ENCODE results near the gene HMGB2. TPM values are rescaled to one million over a fixed set of nuclear protein-coding genes. Genes with fewer than 3 reads are reported as not detected.
A peak's percentile ranks its signal among the peaks of the same experiment; 100 is the strongest.

Gene HMGB2
- total RNA-seq, 1 donor from 2014 or later = 36.1 TPM

DNA sequence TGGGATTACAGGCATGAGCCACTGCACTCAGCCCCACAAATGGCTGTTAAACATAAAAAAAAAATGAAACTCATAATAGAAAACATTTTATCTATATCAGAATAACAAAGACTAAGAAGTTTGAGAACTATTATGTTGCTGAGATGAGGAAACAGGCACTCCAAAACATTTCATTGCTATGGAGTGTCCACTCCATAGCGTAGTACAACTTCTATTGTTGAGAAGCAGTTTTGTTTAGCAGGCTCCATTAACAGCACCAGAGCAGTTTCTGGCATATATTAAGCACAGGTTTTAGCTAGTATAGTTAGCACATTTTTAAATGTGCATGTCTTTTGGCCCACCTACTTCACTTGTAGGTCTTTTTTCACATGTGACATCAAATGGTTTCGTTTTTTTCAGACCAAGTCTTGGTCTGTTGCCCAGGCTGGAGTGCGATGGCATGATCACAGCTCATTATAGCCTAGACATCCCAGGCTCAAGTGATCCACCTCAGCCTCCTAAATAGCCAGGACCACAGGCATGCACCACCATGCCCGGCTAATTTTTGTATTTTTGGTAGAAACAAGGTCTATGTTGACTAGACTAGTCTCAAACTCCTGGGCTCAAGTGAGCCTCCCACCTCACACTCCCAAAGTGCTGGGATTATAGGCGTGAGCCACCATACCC is 5.8 kb downstream of the HMGB2 start:
- no peak overlapping the region for H3K27ac ChIP-seq
- no peak overlapping the region for H3K4me3 ChIP-seq
- H3K27me3 ChIP-seq = no peaks in the 10 kb centered on the region
- H3K36me3 ChIP-seq = peaks cover 18 to 48% of the 10 kb centered on the region in 2 donors
- intact Hi-C loops (cut with DNase I) = no loop called here
- H3K9me3 ChIP-seq = no peaks in the 10 kb centered on the region
- TF ChIP-seq, protein P1, sequence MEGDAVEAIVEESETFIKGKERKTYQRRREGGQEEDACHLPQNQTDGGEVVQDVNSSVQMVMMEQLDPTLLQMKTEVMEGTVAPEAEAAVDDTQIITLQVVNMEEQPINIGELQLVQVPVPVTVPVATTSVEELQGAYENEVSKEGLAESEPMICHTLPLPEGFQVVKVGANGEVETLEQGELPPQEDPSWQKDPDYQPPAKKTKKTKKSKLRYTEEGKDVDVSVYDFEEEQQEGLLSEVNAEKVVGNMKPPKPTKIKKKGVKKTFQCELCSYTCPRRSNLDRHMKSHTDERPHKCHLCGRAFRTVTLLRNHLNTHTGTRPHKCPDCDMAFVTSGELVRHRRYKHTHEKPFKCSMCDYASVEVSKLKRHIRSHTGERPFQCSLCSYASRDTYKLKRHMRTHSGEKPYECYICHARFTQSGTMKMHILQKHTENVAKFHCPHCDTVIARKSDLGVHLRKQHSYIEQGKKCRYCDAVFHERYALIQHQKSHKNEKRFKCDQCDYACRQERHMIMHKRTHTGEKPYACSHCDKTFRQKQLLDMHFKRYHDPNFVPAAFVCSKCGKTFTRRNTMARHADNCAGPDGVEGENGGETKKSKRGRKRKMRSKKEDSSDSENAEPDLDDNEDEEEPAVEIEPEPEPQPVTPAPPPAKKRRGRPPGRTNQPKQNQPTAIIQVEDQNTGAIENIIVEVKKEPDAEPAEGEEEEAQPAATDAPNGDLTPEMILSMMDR (IDR thresholded peaks at IDR 0.05) = no peak
- no peak for DNase-seq (ENCODE audit: low spot score in 2 of 2)
- H3K4me1 ChIP-seq = peaks cover 0 to 14% of the 10 kb centered on the region in 2 donors

- no peaks in the 10 kb centered on the region for H3K9me3 ChIP-seq
- no peak for DNase-seq (ENCODE audit: low spot score in 2 of 2)
- H3K4me1 ChIP-seq = peaks cover 0 to 2% of the 10 kb centered on the region in 2 donors
- intact Hi-C loops (cut with DNase I) = no loop called here
- H3K27ac ChIP-seq = no peak overlapping the region
- no peaks in the 10 kb centered on the region for H3K27me3 ChIP-seq
- H3K4me3 ChIP-seq = no peak overlapping the region
- peaks cover 18 to 47% of the 10 kb centered on the region in 2 donors for H3K36me3 ChIP-seq
- TF ChIP-seq, protein P1 (IDR thresholded peaks at IDR 0.05) = no peak
Observed at GRCh38 chr4:173325007-173325736, 9.0 kb downstream of the HMGB2 start.

GRCh38 chr4:173319696-173320095 is 14.5 kb downstream of the HMGB2 start:
- intact Hi-C loops (cut with DNase I) = loop anchor here (5.0 kb wide), 1 partner anchor 48 kb away; no protein-coding TSS in a partner anchor
- no peaks in the 10 kb centered on the region for H3K27me3 ChIP-seq

DNA sequence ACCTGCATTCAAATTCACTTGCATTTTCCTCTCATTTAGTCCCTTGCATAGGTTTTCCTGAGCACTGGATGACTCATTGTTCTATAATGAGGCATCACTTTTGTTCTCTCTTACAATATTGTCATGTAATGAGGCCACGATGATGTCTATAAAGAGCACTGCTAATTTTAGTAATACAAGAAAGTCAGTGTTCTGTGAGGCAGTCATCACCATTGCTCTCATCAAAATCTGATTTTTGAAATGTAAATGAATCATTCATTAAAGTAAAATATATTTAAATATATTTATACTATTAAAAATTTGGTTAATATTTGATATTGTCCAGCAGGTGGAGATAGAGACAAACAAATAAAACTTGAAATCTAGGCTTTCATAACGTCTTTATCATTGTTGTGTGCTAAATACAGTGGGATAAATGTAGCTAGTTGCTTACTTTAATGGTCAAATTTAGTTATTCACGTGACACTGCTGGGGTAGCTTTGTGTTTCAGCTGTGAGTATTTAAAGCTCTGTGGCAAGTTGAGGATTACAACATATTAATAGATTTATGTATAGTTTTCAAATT is 15.4 kb downstream of the HMGB2 start:
- Histone ChIP-seq H3K9me3 (no peaks in the 10 kb centered on the region), H3K4me3 (no peak overlapping the region), H3K27me3 (no peaks in the 10 kb centered on the region), H3K36me3 (peaks cover 4 to 12% of the 10 kb centered on the region in 2 donors), H3K4me1 (no peaks in the 10 kb centered on the region), H3K27ac (no peak overlapping the region)
- intact Hi-C loops (cut with DNase I) = loop anchor here (5.0 kb wide), 1 partner anchor 49 kb away; no protein-coding TSS in a partner anchor
- TF ChIP-seq, protein P1 (IDR thresholded peaks at IDR 0.05) = peak in 1 of 3 experiments; percentile 50
- DNase-seq (ENCODE audit: low spot score in 2 of 2) = no peak

More at GRCh38 chr4:173319696-173320095, 14.5 kb downstream of the HMGB2 start:
- peaks cover 4 to 12% of the 10 kb centered on the region in 2 donors for H3K36me3 ChIP-seq
- no peak overlapping the region for H3K27ac ChIP-seq
- no peak for DNase-seq (ENCODE audit: low spot score in 2 of 2)
- no peak overlapping the region for H3K4me3 ChIP-seq
- H3K9me3 ChIP-seq = no peaks in the 10 kb centered on the region
- TF ChIP-seq, protein P1 (IDR thresholded peaks at IDR 0.05) = no peak
- H3K4me1 ChIP-seq = no peaks in the 10 kb centered on the region

DNA sequence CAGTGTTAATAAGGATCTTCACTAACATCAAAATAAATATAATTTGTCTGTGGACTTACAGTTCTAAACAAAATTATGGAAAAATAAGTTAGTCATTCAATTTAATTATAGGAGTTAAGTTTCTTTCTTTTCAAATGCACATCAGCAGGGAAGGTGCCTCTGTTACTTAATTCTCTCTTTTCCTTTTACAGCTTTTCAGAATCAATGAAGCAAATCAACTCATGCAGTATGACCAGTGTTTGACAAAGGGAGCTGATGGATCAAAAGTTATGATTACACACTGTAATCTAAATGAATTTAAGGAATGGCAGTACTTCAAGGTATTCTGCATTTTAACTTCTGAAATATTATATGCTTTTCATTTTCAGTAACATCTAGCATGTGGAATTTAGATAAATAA is 15.9 kb downstream of the HMGB2 start:
- H3K36me3 ChIP-seq = peaks cover 4 to 12% of the 10 kb centered on the region in 2 donors
- TF ChIP-seq, protein P1 (IDR thresholded peaks at IDR 0.05) = no peak
- no peaks in the 10 kb centered on the region for H3K27me3 ChIP-seq
- DNase-seq (ENCODE audit: low spot score in 2 of 2) = no peak
- no peaks in the 10 kb centered on the region for H3K9me3 ChIP-seq
- H3K4me1 ChIP-seq = no peaks in the 10 kb centered on the region
- H3K27ac ChIP-seq = no peak overlapping the region
- intact Hi-C loops (cut with DNase I) = loop anchor here (5.0 kb wide), 1 partner anchor 49 kb away; no protein-coding TSS in a partner anchor
- H3K4me3 ChIP-seq = no peak overlapping the region
